ENCODE measurements around the gene CPAMD8.

Gene CPAMD8

GRCh38 chr19:17026706-17027534, at the start of gene CPAMD8:
Gene CPAMD8, minus strand, starts transcription at chr19:17026810. Its CDS starts 168 bp downstream, at chr19:17026642.
- DNase-seq = no peak

- peak in 1 of 2 experiments; percentile 52 for DNase-seq
Measured at GRCh38 chr19:17075864-17076542, 49.4 kb upstream of the CPAMD8 start.

GRCh38 chr19:17075035-17075863, 48.6 kb upstream of the CPAMD8 start, which contains the start of the genes HAUS8 and MYO9B:
Gene HAUS8, minus strand, starts transcription at chr19:17075452. Its CDS starts 30 bp downstream, at chr19:17075422.
Gene MYO9B, plus strand, starts transcription at chr19:17075777. Its CDS starts 25,941 bp downstream, at chr19:17101718.
- DNase-seq = peak; percentile 88 to 97

GRCh38 chr19:17074634-17075034, 48.0 kb upstream of the CPAMD8 start:
- DNase-seq = peak in 1 of 2 experiments; percentile 63

GRCh38 chr19:17073869-17074633, 47.4 kb upstream of the CPAMD8 start:
- peak; percentile 32 to 71 for DNase-seq

- no peak for DNase-seq
Measured at GRCh38 chr19:17070912-17071311, 44.3 kb upstream of the CPAMD8 start.

- no peak for DNase-seq
Measured at GRCh38 chr19:17070421-17070820, 43.8 kb upstream of the CPAMD8 start.

GRCh38 chr19:17069193-17069592, 42.6 kb upstream of the CPAMD8 start:
- DNase-seq = no peak

GRCh38 chr19:17063428-17063827, 36.8 kb upstream of the CPAMD8 start:
- DNase-seq = no peak

GRCh38 chr19:17061691-17062090, 35.1 kb upstream of the CPAMD8 start:
- DNase-seq = no peak

GRCh38 chr19:17061205-17061604, 34.6 kb upstream of the CPAMD8 start:
- DNase-seq = no peak

- DNase-seq = no peak
Measured at GRCh38 chr19:17060802-17061201, 34.2 kb upstream of the CPAMD8 start.

- DNase-seq = no peak
Measured at GRCh38 chr19:17058236-17058635, 31.6 kb upstream of the CPAMD8 start.

GRCh38 chr19:17055636-17056035, 29.0 kb upstream of the CPAMD8 start:
- DNase-seq = no peak

- DNase-seq = no peak
Measured at GRCh38 chr19:17054746-17055145, 28.1 kb upstream of the CPAMD8 start.

- peak in 1 of 2 experiments; percentile 19 for DNase-seq
Measured at GRCh38 chr19:17052439-17052838, 25.8 kb upstream of the CPAMD8 start.

- DNase-seq = no peak
Measured at GRCh38 chr19:17049711-17050280, 23.2 kb upstream of the CPAMD8 start.

GRCh38 chr19:17048885-17049453, 22.4 kb upstream of the CPAMD8 start:
- DNase-seq = no peak

- no peak for DNase-seq
Measured at GRCh38 chr19:17045907-17046502, 19.4 kb upstream of the CPAMD8 start.

- DNase-seq = no peak
Measured at GRCh38 chr19:17043744-17044143, 17.1 kb upstream of the CPAMD8 start.

- no peak for DNase-seq
Measured at GRCh38 chr19:17041976-17042375, 15.4 kb upstream of the CPAMD8 start.

All from NCI-H526 (cell line).